ENCODE results near the gene LRG1.

DNA sequence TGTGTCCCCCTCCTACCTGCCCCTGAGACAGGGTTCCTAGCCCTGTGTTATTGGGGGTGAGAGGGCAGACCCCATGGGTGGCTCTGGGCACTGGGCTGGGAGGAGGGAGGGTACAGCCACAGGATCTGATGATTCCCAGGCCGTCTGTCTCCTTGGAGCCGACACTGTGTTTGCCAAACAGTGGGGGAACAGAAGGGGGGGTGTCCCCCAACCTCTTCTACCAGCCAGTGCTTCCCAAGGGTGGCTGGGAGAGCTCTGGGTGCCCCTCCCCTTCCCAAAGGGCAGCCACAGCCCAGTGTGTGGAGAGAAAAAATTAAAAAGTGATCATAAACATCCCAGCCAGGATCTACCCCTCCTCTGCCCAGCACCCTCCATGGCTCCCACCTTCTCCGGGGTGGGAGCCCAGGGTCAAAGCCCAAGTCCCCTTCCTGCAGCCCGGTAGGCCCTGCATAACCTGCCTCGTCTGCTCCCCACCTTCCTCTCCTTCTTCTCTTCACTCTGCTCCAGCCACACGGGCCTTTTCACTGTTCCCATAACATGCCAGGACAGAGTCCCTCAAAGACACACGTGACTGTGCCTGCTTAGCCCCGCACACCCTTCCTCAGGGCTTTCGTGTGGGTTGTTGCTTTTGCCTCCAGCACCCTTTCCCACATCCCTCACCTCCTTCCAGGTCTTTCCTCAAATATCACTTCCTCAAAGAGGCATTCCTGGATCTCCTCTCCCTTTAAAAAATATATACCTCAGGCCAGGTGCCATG, 20.1 kb downstream of the LRG1 start:
- TF ChIP-seq, protein P1, sequence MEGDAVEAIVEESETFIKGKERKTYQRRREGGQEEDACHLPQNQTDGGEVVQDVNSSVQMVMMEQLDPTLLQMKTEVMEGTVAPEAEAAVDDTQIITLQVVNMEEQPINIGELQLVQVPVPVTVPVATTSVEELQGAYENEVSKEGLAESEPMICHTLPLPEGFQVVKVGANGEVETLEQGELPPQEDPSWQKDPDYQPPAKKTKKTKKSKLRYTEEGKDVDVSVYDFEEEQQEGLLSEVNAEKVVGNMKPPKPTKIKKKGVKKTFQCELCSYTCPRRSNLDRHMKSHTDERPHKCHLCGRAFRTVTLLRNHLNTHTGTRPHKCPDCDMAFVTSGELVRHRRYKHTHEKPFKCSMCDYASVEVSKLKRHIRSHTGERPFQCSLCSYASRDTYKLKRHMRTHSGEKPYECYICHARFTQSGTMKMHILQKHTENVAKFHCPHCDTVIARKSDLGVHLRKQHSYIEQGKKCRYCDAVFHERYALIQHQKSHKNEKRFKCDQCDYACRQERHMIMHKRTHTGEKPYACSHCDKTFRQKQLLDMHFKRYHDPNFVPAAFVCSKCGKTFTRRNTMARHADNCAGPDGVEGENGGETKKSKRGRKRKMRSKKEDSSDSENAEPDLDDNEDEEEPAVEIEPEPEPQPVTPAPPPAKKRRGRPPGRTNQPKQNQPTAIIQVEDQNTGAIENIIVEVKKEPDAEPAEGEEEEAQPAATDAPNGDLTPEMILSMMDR (optimal IDR thresholded peaks at IDR 0.05 in 1 of 3, IDR thresholded peaks at IDR 0.05 in 1 of 3, conservative IDR thresholded peaks at IDR 0.05 in 1 of 3; ENCODE audit: extremely low read depth in 1 of 3, insufficient read depth in 2 of 3, low read length in 3 of 3), result no peak
- TF ChIP-seq EZH2 (IDR thresholded peaks at IDR 0.05; ENCODE audit: low read length), result no peak
